Keratinocyte (primary cell): ENCODE data around the gene ERF. TPM values are rescaled to one million over a fixed set of nuclear protein-coding genes. Genes with fewer than 3 reads are reported as not detected.

Experiments
- DNase-seq: peaks from one replicate; pipeline ENCODE4 v3.0.0-alpha.2; 2011; ENCODE audit warnings: low read depth, missing footprints, low spot score
- FAIRE-seq: peaks from 2 replicates; lab custom pipeline; 2011; peaks lifted over from hg19 to GRCh38; lab: Jason Lieb, UNC
- H2AFZ ChIP-seq: 2 replicates; pipeline ENCODE4 v1.6.0; 2012; ENCODE audit warnings: low read length, control low read depth, inconsistent platforms; ENCODE audit not compliant: control insufficient read depth
- H3K27ac ChIP-seq: 2 replicates; pipeline ENCODE4 v1.5.1; 2011; ENCODE audit warnings: low read length; ENCODE audit not compliant: control insufficient read depth, insufficient read depth
- H3K27me3 ChIP-seq: 3 replicates; pipeline ENCODE4 v1.6.0; 2011; ENCODE audit warnings: low read length; ENCODE audit not compliant: control insufficient read depth, insufficient read depth; ENCODE audit errors: extremely low read depth
- H3K36me3 ChIP-seq, 2 experiments: 2 replicates in 1 of 2; 3 replicates in 1 of 2; pipeline ENCODE4 v1.5.1; 2011; ENCODE audit warnings: low read length in 2 of 2, mild to moderate bottlenecking in 1 of 2; ENCODE audit not compliant: control insufficient read depth in 2 of 2, insufficient read depth in 2 of 2; ENCODE audit errors: extremely low read depth in 1 of 2
- H3K4me1 ChIP-seq: 3 replicates; pipeline ENCODE4 v1.5.1; 2011; ENCODE audit warnings: low read length; ENCODE audit not compliant: control insufficient read depth, insufficient read depth; ENCODE audit errors: extremely low read depth
- H3K4me2 ChIP-seq: 3 replicates; pipeline ENCODE4 v1.6.0; 2011; ENCODE audit warnings: low read depth, low read length; ENCODE audit not compliant: control insufficient read depth, insufficient read depth; ENCODE audit errors: extremely low read depth
- H3K4me3 ChIP-seq, 3 experiments: fragments of 200-600 bp in 1 of 3; sonication (generic) in 1 of 3; 2 replicates in 2 of 3; 3 replicates in 1 of 3; pipeline ENCODE4 v1.5.1; 2011 to 2016; ENCODE audit warnings: low read length in 3 of 3, mild to moderate bottlenecking in 3 of 3, control low read depth in 2 of 3, inconsistent platforms in 1 of 3, low read depth in 1 of 3, mixed read lengths in 1 of 3, mixed run types in 1 of 3, moderate library complexity in 1 of 3; ENCODE audit not compliant: control insufficient read depth in 2 of 3, insufficient read depth in 2 of 3; ENCODE audit errors: extremely low read depth in 1 of 3
- H3K79me2 ChIP-seq: 2 replicates; pipeline ENCODE4 v1.6.0; 2012; ENCODE audit warnings: low read length; ENCODE audit not compliant: control insufficient read depth, insufficient read depth
- H3K9ac ChIP-seq: 3 replicates; pipeline ENCODE4 v1.6.0; 2011; ENCODE audit warnings: low read length; ENCODE audit not compliant: control insufficient read depth, insufficient read depth; ENCODE audit errors: extremely low read depth
- H3K9me1 ChIP-seq: 3 replicates; pipeline ENCODE4 v1.6.0; 2011; ENCODE audit warnings: low read length; ENCODE audit not compliant: control insufficient read depth, insufficient read depth; ENCODE audit errors: extremely low read depth
- H3K9me3 ChIP-seq: 2 replicates; pipeline ENCODE4 v1.5.1; 2012; ENCODE audit warnings: low read depth, low read length; ENCODE audit not compliant: control insufficient read depth
- H4K20me1 ChIP-seq: 3 replicates; pipeline ENCODE4 v1.6.0; 2011; ENCODE audit warnings: low read length; ENCODE audit not compliant: control insufficient read depth, insufficient read depth; ENCODE audit errors: extremely low read depth
- EZH2 ChIP-seq: IDR thresholded peaks from one replicate; pipeline ENCODE4 v1.6.1; 2012; ENCODE audit warnings: inconsistent platforms, mild to moderate bottlenecking, low read length, moderate library complexity
- dilution Hi-C: fragments of 300-500 bp; cut with MboI; formaldehyde crosslinking; loops from one replicate; pipeline ENCODE4 v1.7.0; 2020; ENCODE audit warnings: low sequenced_read_pairs; ENCODE audit not compliant: extremely low pct_ligation_motif_present
- polyA plus RNA-seq, 5 experiments: library from polyadenylated mRNA; depleted of rRNA in 3 of 5; stranded (reverse) in 3 of 5; stranded (forward) in 1 of 5; unstranded in 1 of 5; fragments of >200 nt; gene quantifications; 1 replicate in 1 of 5; 2 replicates in 3 of 5; 3 replicates in 1 of 5; pipeline versions ENCODE4 v1.2.1 to v1.2.3, GENCODE V29; 2011 to 2012; ENCODE audit warnings: missing spikeins in 2 of 5, low read depth in 1 of 5, low replicate concordance in 1 of 5
- TF ChIP-seq, protein P1 (sequence below), 3 experiments: IDR thresholded peaks in 1 of 3; conservative IDR thresholded peaks in 1 of 3; optimal IDR thresholded peaks in 1 of 3; 2 replicates in 2 of 3; 3 replicates in 1 of 3; pipeline versions ENCODE3 to v1.5.1; 2011; ENCODE audit warnings: low read length in 3 of 3, mild to moderate bottlenecking in 3 of 3, moderate library complexity in 2 of 3, control low read depth in 1 of 3, inconsistent platforms in 1 of 3; ENCODE audit not compliant: insufficient read depth in 2 of 3; ENCODE audit errors: extremely low read depth in 1 of 3

Gene ERF
- polyA plus RNA-seq, 1 donor (not counting 4 experiments of a cell fraction or from before 2014, with no cell fraction given): 83.5 TPM

DNA sequence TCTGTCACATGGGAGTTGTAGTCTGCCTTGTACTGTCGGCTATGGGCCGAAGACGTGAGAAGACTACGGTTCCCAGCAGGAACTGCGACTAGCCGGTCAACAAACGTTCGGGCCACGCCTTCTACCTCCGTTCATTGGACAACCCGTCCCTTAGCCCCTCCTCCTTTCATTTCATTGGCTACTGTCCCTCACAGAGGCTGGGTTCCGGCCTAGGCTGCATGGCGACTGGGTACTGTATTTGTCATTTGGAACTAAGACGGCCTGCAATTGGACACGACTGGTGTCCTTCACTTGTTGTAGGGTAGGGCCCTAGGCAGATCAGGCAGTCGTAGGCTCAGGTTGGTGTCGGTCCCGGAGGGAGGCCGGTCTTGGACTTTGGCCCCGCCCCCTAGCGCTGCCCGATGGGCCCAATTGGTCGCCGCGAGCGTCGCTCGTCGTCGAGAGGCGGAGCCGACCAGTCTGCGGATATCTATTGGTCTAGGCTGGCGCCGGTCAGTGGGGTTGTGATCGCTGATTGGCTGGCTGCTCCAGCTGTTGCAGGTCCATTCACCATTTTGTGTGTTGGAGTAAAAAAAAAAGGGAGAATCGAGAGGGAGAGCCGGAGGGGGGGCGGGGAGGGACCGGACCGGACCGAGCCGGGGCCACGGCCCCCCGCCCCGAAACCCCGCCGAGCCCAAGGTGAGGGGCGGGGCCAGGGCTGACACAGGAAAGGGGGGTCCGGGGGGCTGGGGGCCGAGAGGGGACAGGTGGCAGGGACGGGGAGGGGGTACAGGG, 14.0 kb upstream of the ERF start, which contains the start of gene CIC:
CIC (plus strand) TSS at position 549 of the 774 bp plus-strand sequence. CDS start 2,532 bp downstream, outside the sequence.
- Histone ChIP-seq H3K9me1 (no peaks in the 10 kb centered on the region), H3K27me3 (no peaks in the 10 kb centered on the region), H3K4me1 (peaks cover 25% of the 10 kb centered on the region), H2AFZ (peak within 1 kb of the TSS; percentile 99), H3K9me3 (no peaks in the 10 kb centered on the region), H3K36me3 (peaks cover 10% of the 10 kb centered on the region in 2 experiments), H3K27ac (peak within 1 kb of the TSS; percentile 99), H4K20me1 (no peaks in the 10 kb centered on the region), H3K79me2 (peaks cover 38% of the 10 kb centered on the region), H3K4me2 (peak within 1 kb of the TSS; percentile 99), H3K9ac (peak within 1 kb of the TSS; percentile 99), H3K4me3 (peak within 1 kb of the TSS; percentile 59 to 90 (median 89))
- TF ChIP-seq EZH2: no peak
- TF ChIP-seq, protein P1, sequence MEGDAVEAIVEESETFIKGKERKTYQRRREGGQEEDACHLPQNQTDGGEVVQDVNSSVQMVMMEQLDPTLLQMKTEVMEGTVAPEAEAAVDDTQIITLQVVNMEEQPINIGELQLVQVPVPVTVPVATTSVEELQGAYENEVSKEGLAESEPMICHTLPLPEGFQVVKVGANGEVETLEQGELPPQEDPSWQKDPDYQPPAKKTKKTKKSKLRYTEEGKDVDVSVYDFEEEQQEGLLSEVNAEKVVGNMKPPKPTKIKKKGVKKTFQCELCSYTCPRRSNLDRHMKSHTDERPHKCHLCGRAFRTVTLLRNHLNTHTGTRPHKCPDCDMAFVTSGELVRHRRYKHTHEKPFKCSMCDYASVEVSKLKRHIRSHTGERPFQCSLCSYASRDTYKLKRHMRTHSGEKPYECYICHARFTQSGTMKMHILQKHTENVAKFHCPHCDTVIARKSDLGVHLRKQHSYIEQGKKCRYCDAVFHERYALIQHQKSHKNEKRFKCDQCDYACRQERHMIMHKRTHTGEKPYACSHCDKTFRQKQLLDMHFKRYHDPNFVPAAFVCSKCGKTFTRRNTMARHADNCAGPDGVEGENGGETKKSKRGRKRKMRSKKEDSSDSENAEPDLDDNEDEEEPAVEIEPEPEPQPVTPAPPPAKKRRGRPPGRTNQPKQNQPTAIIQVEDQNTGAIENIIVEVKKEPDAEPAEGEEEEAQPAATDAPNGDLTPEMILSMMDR (optimal IDR thresholded peaks at IDR 0.05 in 1 of 3, IDR thresholded peaks at IDR 0.05 in 1 of 3, conservative IDR thresholded peaks at IDR 0.05 in 1 of 3; ENCODE audit: extremely low read depth in 1 of 3, insufficient read depth in 2 of 3, low read length in 3 of 3): no peak
- FAIRE-seq: peak; percentile 91
- DNase-seq: peak; percentile 100
- dilution Hi-C loops: no loop called here

- peaks cover 31% of the 10 kb centered on the region for H3K79me2 ChIP-seq
- dilution Hi-C loops: no loop called here
- FAIRE-seq (no peak), DNase-seq (peak; percentile 95)
- TF ChIP-seq, protein P1 (optimal IDR thresholded peaks at IDR 0.05 in 1 of 3, IDR thresholded peaks at IDR 0.05 in 1 of 3, conservative IDR thresholded peaks at IDR 0.05 in 1 of 3; ENCODE audit: extremely low read depth in 1 of 3, insufficient read depth in 2 of 3, low read length in 3 of 3): no peak
- TF ChIP-seq EZH2: no peak
- peak overlapping the region; percentile 99 for H3K27ac ChIP-seq
- no peaks in the 10 kb centered on the region for H3K9me1 ChIP-seq
- no peaks in the 10 kb centered on the region for H3K9me3 ChIP-seq
- H3K27me3 ChIP-seq: no peaks in the 10 kb centered on the region
- peak overlapping the region; percentile 59 to 89 (median 81) for H3K4me3 ChIP-seq
- peak overlapping the region; percentile 99 for H2AFZ ChIP-seq
- peak overlapping the region; percentile 99 for H3K9ac ChIP-seq
- H3K4me1 ChIP-seq: peaks cover 25% of the 10 kb centered on the region
- peaks cover 6 to 10% of the 10 kb centered on the region in 2 experiments for H3K36me3 ChIP-seq
- no peaks in the 10 kb centered on the region for H4K20me1 ChIP-seq
- peak overlapping the region; percentile 99 for H3K4me2 ChIP-seq
Observed at GRCh38 chr19:42268142-42268703, 13.3 kb upstream of the ERF start.
